B cell (primary cell): ENCODE measurements around the gene NCOR1. TPM values are rescaled to one million over a fixed set of nuclear protein-coding genes. Genes with fewer than 3 reads are reported as not detected.

ENCODE experiments used
- ATAC-seq: fragments of 200-7000 bp; cut with Tn5 transposase; one replicate; pipeline ENCODE4 v1.10.0; 2021; ENCODE audit warnings: low read depth, mild to moderate bottlenecking, moderate number of reproducible peaks, moderate library complexity
- CTCF ChIA-PET: fragments of 350-600 bp; sonication (Branson Sonifier 250); formaldehyde crosslinking; loops from one replicate; lab custom pipeline; 2021; ENCODE audit warnings: antibody characterized with exemption, inconsistent platforms; lab: Charles Lee
- POLR2A ChIA-PET: fragments of 350-600 bp; sonication (Branson Sonifier 250); formaldehyde crosslinking; loops from one replicate; lab custom pipeline; 2021; ENCODE audit warnings: antibody characterized with exemption; lab: Charles Lee
- DNase-seq: peaks from one replicate; pipeline ENCODE4 v3.0.0; 2013
- H2AFZ ChIP-seq: 2 replicates; pipeline ENCODE4 v1.6.1; 2012; ENCODE audit warnings: mild to moderate bottlenecking, low read depth, low read length; ENCODE audit not compliant: insufficient read depth, poor library complexity, severe bottlenecking
- H3K27ac ChIP-seq, 2 donors: 1 replicate in 1 of 2; 2 replicates in 1 of 2; pipeline ENCODE4 v1.5.1; 2012 to 2013; ENCODE audit warnings: low read length in 2 of 2, mild to moderate bottlenecking in 2 of 2, moderate library complexity in 1 of 2
- H3K27me3 ChIP-seq, 4 experiments: fragments of 200-600 bp in 1 of 4; sonication (generic) in 1 of 4; replicated peaks in 1 of 4; 1 replicate in 2 of 4; 2 replicates in 2 of 4; pipeline versions ENCODE4 v1.6.1 to v1.7.0; 2013 to 2016; ENCODE audit warnings: low read length in 3 of 4, mild to moderate bottlenecking in 2 of 4, mixed read lengths in 1 of 4, moderate library complexity in 1 of 4; ENCODE audit not compliant: insufficient read depth in 4 of 4, control insufficient read depth in 3 of 4; ENCODE audit errors: control extremely low read depth in 1 of 4
- H3K36me3 ChIP-seq, 2 experiments: replicated peaks in 1 of 2; 1 replicate in 1 of 2; 2 replicates in 1 of 2; pipeline versions ENCODE4 v1.6.1 to v1.7.1; 2013; ENCODE audit warnings: low read length in 1 of 2; ENCODE audit not compliant: insufficient read depth in 2 of 2, control insufficient read depth in 1 of 2; ENCODE audit errors: control extremely low read depth in 1 of 2, extremely low read depth in 1 of 2
- H3K4me1 ChIP-seq, 2 donors: fragments of 200-600 bp in 1 of 2; sonication (generic) in 1 of 2; 1 replicate in 1 of 2; 2 replicates in 1 of 2; pipeline versions ENCODE4 v1.5.1 to v1.6.1; 2013 to 2017; ENCODE audit warnings: low read length in 2 of 2; ENCODE audit not compliant: control insufficient read depth in 2 of 2, insufficient read depth in 2 of 2
- H3K4me2 ChIP-seq: replicated peaks from 2 replicates; pipeline ENCODE3; 2012; ENCODE audit warnings: mild to moderate bottlenecking, low read depth, low read length; ENCODE audit not compliant: poor library complexity, severe bottlenecking
- H3K4me3 ChIP-seq, 5 experiments: fragments of 200-600 bp in 1 of 5; sonication (generic) in 1 of 5; 1 replicate in 3 of 5; 2 replicates in 2 of 5; pipeline versions ENCODE4 v1.5.1 to v1.7.0; 2011 to 2016; ENCODE audit warnings: low read length in 4 of 5, mild to moderate bottlenecking in 4 of 5, low read depth in 2 of 5, control low read depth in 1 of 5, moderate library complexity in 1 of 5; ENCODE audit not compliant: insufficient read depth in 1 of 5; ENCODE audit errors: control extremely low read depth in 1 of 5, extremely low read depth in 1 of 5
- H3K79me2 ChIP-seq: fragments of 200-600 bp; sonication (generic); one replicate; pipeline ENCODE4 v1.6.0; 2016; ENCODE audit warnings: low read length; ENCODE audit not compliant: control insufficient read depth, insufficient read depth
- H3K9ac ChIP-seq: fragments of 200-600 bp; sonication (generic); 2 replicates; pipeline ENCODE4 v1.6.1; 2017; ENCODE audit warnings: mild to moderate bottlenecking, low read length, moderate library complexity
- H3K9me3 ChIP-seq, 3 donors: one replicate each; pipeline versions ENCODE4 v1.6.1 to v1.7.1; 2013; ENCODE audit warnings: low read length in 2 of 3; ENCODE audit not compliant: control insufficient read depth in 2 of 3, insufficient read depth in 1 of 3; ENCODE audit errors: control extremely low read depth in 1 of 3
- H4K20me1 ChIP-seq: 2 replicates; pipeline ENCODE4 v1.6.0; 2012; ENCODE audit warnings: mild to moderate bottlenecking, low read length; ENCODE audit not compliant: insufficient read depth, control insufficient read depth, poor library complexity, severe bottlenecking
- H3K27ac Mint-ChIP-seq: one replicate; pipeline ENCODE4 v1.8.0; 2021; ENCODE audit warnings: mixed read lengths
- H3K27me3 Mint-ChIP-seq: one replicate; pipeline ENCODE4 v1.8.0; 2021; ENCODE audit warnings: mixed read lengths
- H3K4me1 Mint-ChIP-seq: one replicate; pipeline ENCODE4 v1.8.0; 2021; ENCODE audit warnings: mixed read lengths
- H3K4me3 Mint-ChIP-seq: one replicate; pipeline ENCODE4 v1.8.0; 2021; ENCODE audit warnings: mixed read lengths
- H3K9me3 Mint-ChIP-seq: one replicate; pipeline ENCODE4 v1.8.0; 2022; ENCODE audit warnings: mixed read lengths; ENCODE audit not compliant: insufficient read depth
- EZH2 ChIP-seq: IDR thresholded peaks from 2 replicates; pipeline ENCODE4 v1.6.1; 2012; ENCODE audit warnings: borderline replicate concordance, low read depth, mild to moderate bottlenecking, moderate library complexity, low read length; ENCODE audit not compliant: insufficient read depth, poor library complexity, severe bottlenecking
- WGBS: methylation state at CpG from one replicate; pipeline ENCODE4 v1.1.5; 2013; ENCODE audit warnings: missing lambda C conversion rate; ENCODE audit not compliant: insufficient coverage; 5-methylcytosine and 5-hydroxymethylcytosine counted together
- intact Hi-C: fragments of 100-400 bp; cut with micrococcal nuclease; formaldehyde crosslinking; loops from one replicate; pipeline ENCODE4 v1.10.0; 2022
- polyA plus RNA-seq: library from polyadenylated mRNA; depleted of rRNA; stranded (reverse); fragments of >200 nt; gene quantifications from 2 replicates; pipeline ENCODE4 v1.2.3, GENCODE V29; 2012
- total RNA-seq, 2 donors: library from RNA; stranded (reverse); fragments of 120-200 nt in 1 of 2; gene quantifications; 1 replicate in 1 of 2; 2 replicates in 1 of 2; pipeline versions ENCODE4 v1.2.3 to v1.2.4, GENCODE V29; 2013 to 2022
- TF ChIP-seq, protein P1 (sequence below): fragments of 200-600 bp; IDR thresholded peaks from one replicate; pipeline ENCODE4 v1.8.0; 2022; ENCODE audit warnings: antibody characterized with exemption, mild to moderate bottlenecking

Gene NCOR1
- total and polyA plus RNA-seq, 2 donors (not counting 1 experiment from before 2014, with no cell fraction given): 46.3 to 217 TPM

DNA sequence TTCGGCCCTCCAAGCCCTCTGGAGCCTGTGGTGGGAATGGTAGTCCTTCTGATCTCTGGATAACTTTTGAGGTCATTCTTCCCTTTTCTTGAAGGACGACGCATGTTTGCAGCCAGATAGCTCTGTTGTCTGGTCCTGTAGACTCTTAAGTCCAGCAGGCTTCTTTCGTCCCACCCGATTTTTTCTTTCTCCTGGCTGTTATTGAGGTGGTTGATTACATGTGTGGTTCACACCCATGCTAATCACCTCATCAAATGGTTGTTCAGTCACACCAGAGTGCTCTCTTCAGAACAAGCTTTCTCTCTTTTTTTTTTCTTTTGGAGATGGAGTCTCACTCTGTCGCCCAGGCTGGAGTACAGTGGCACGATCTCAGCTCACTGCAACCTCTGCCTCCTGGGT lies 32.3 kb upstream of the NCOR1 start:
- intact Hi-C loops: no loop called here
- peaks cover 2% of the 10 kb centered on the region for H3K4me1 Mint-ChIP-seq
- no peak overlapping the region for H3K4me3 Mint-ChIP-seq
- no peaks in the 10 kb centered on the region for H3K36me3 ChIP-seq
- H3K27me3 ChIP-seq: no peaks in the 10 kb centered on the region
- no peak overlapping the region for H2AFZ ChIP-seq
- no peak overlapping the region for H3K4me3 ChIP-seq
- H3K79me2 ChIP-seq: peaks cover 4% of the 10 kb centered on the region
- no peak overlapping the region for H3K27ac ChIP-seq
- H3K4me2 ChIP-seq: no peak overlapping the region
- H3K9me3 ChIP-seq: no peaks in the 10 kb centered on the region
- no peak for TF ChIP-seq EZH2
- TF ChIP-seq, protein P1, sequence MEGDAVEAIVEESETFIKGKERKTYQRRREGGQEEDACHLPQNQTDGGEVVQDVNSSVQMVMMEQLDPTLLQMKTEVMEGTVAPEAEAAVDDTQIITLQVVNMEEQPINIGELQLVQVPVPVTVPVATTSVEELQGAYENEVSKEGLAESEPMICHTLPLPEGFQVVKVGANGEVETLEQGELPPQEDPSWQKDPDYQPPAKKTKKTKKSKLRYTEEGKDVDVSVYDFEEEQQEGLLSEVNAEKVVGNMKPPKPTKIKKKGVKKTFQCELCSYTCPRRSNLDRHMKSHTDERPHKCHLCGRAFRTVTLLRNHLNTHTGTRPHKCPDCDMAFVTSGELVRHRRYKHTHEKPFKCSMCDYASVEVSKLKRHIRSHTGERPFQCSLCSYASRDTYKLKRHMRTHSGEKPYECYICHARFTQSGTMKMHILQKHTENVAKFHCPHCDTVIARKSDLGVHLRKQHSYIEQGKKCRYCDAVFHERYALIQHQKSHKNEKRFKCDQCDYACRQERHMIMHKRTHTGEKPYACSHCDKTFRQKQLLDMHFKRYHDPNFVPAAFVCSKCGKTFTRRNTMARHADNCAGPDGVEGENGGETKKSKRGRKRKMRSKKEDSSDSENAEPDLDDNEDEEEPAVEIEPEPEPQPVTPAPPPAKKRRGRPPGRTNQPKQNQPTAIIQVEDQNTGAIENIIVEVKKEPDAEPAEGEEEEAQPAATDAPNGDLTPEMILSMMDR: no peak
- H3K27ac Mint-ChIP-seq: no peak overlapping the region
- DNase-seq: no peak
- H3K9me3 Mint-ChIP-seq: no peaks in the 10 kb centered on the region
- POLR2A ChIA-PET: no interaction called here
- H3K27me3 Mint-ChIP-seq: no peaks in the 10 kb centered on the region
- ATAC-seq: no peak
- CTCF ChIA-PET: no interaction called here
- H3K4me1 ChIP-seq: no peaks in the 10 kb centered on the region
- WGBS: 100% methylated on average over 1 of the region's 7 CpGs
- no peaks in the 10 kb centered on the region for H4K20me1 ChIP-seq
- no peak overlapping the region for H3K9ac ChIP-seq

- H4K20me1 ChIP-seq: no peaks in the 10 kb centered on the region
- TF ChIP-seq, protein P1: no peak
- no peak for TF ChIP-seq EZH2
- ATAC-seq: no peak
- ChIA-PET CTCF (no interaction called here), POLR2A (no interaction called here)
- peaks cover 11% of the 10 kb centered on the region for H3K79me2 ChIP-seq
- H3K27ac Mint-ChIP-seq: no peak overlapping the region
- no peaks in the 10 kb centered on the region for H3K9me3 Mint-ChIP-seq
- H2AFZ ChIP-seq: no peak overlapping the region
- H3K27me3 ChIP-seq: no peaks in the 10 kb centered on the region
- no peaks in the 10 kb centered on the region for H3K4me1 ChIP-seq
- H3K9ac ChIP-seq: no peak overlapping the region
- no peak overlapping the region for H3K27ac ChIP-seq
- H3K36me3 ChIP-seq: peaks cover 2 to 3% of the 10 kb centered on the region in 2 experiments
- no peaks in the 10 kb centered on the region for H3K9me3 ChIP-seq
- H3K4me3 Mint-ChIP-seq: no peak overlapping the region
- H3K4me3 ChIP-seq: no peak overlapping the region
- H3K27me3 Mint-ChIP-seq: no peaks in the 10 kb centered on the region
- DNase-seq: no peak
- H3K4me2 ChIP-seq: no peak overlapping the region
- 74% methylated on average over 5 of the region's 9 CpGs for WGBS
- peaks cover 2% of the 10 kb centered on the region for H3K4me1 Mint-ChIP-seq
- intact Hi-C loops: no loop called here
These were observed 28.6 kb upstream of the NCOR1 start for GRCh38 chr17:16243801-16244567.
